DND-41 (cell line): Measurements from ENCODE around the gene BCL2L13.

Experiments used
- ATAC-seq: fragments of 200-7000 bp; cut with Tn5 transposase; 3 replicates; pipeline ENCODE4 v1.9.1; 2021; ENCODE audit warnings: low read depth; ENCODE audit not compliant: insufficient read depth
- DNase-seq: peaks from one replicate; pipeline ENCODE4 v3.0.0-alpha.2; 2020
- H2AFZ ChIP-seq: 2 replicates; pipeline ENCODE4 v1.6.0; 2012; ENCODE audit warnings: low read depth, low read length
- H3K27ac ChIP-seq: 2 replicates; pipeline ENCODE4 v1.5.1; 2012; ENCODE audit warnings: low read length, inconsistent platforms
- H3K27me3 ChIP-seq: fragments of 200-600 bp; sonication (generic); 2 replicates; pipeline ENCODE4 v1.6.0; 2012; ENCODE audit warnings: low read length, mild to moderate bottlenecking, inconsistent platforms; ENCODE audit not compliant: insufficient read depth, poor library complexity
- H3K36me3 ChIP-seq: 2 replicates; pipeline ENCODE4 v1.5.1; 2012; ENCODE audit warnings: low read length, inconsistent platforms; ENCODE audit not compliant: insufficient read depth
- H3K4me1 ChIP-seq: 2 replicates; pipeline ENCODE4 v1.5.1; 2012; ENCODE audit warnings: mild to moderate bottlenecking, low read length; ENCODE audit not compliant: insufficient read depth
- H3K4me2 ChIP-seq: 2 replicates; pipeline ENCODE4 v1.6.0; 2012; ENCODE audit warnings: mild to moderate bottlenecking, moderate library complexity, low read length, inconsistent platforms; ENCODE audit not compliant: insufficient read depth
- H3K4me3 ChIP-seq, 2 experiments: fragments of 200-600 bp in 1 of 2; shearing (Covaris generic) in 1 of 2; 2 replicates each; pipeline ENCODE4 v1.5.1; 2012 to 2016; ENCODE audit warnings: inconsistent platforms in 2 of 2, low read length in 2 of 2, mild to moderate bottlenecking in 2 of 2, low read depth in 1 of 2, moderate library complexity in 1 of 2
- H3K79me2 ChIP-seq: 2 replicates; pipeline ENCODE4 v1.6.0; 2012; ENCODE audit warnings: low read length, inconsistent platforms; ENCODE audit not compliant: insufficient read depth
- H3K9ac ChIP-seq: 2 replicates; pipeline ENCODE4 v1.6.0; 2012; ENCODE audit warnings: low read depth, mild to moderate bottlenecking, inconsistent platforms, low read length, moderate library complexity
- H3K9me3 ChIP-seq: 2 replicates; pipeline ENCODE4 v1.5.1; 2012; ENCODE audit warnings: low read length, moderate library complexity, mild to moderate bottlenecking, inconsistent platforms; ENCODE audit not compliant: insufficient read depth, severe bottlenecking
- H4K20me1 ChIP-seq: 2 replicates; pipeline ENCODE4 v1.6.0; 2012; ENCODE audit warnings: low read length; ENCODE audit not compliant: insufficient read depth
- EZH2 ChIP-seq: IDR thresholded peaks from 3 replicates; pipeline ENCODE4 v1.6.1; 2012; ENCODE audit warnings: borderline replicate concordance, low read depth, mild to moderate bottlenecking, moderate library complexity, low read length, inconsistent platforms; ENCODE audit not compliant: severe bottlenecking
- TF ChIP-seq, protein P1 (sequence below): IDR thresholded peaks from 2 replicates; pipeline ENCODE4 v1.5.1; 2012; ENCODE audit warnings: borderline replicate concordance, low read length, moderate library complexity, mild to moderate bottlenecking; ENCODE audit not compliant: poor library complexity, severe bottlenecking; ENCODE audit errors: extremely low read depth

The BCL2L13 gene

DNA sequence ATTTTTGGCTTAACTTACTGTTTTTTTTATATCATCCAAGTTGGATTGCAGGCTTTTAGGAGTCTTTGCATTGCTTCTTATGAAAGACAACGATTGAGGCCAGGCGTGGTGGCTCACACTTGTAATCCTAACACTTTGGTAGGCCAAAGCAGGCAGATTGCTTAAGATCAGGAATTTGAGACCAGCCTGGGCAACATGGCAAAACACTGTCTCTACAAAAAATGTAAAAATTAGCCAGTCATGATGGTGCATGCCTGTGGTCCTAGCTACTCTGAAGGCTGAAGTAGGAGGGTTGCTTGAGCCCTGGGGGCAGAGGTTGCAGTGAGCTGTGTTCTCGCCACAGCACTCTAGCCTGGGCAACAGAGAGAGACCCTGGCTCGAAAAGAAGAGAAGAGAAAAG, 79.2 kb downstream of the BCL2L13 start:
- H3K4me3 ChIP-seq: no peak overlapping the region
- ATAC-seq: no peak

DNA sequence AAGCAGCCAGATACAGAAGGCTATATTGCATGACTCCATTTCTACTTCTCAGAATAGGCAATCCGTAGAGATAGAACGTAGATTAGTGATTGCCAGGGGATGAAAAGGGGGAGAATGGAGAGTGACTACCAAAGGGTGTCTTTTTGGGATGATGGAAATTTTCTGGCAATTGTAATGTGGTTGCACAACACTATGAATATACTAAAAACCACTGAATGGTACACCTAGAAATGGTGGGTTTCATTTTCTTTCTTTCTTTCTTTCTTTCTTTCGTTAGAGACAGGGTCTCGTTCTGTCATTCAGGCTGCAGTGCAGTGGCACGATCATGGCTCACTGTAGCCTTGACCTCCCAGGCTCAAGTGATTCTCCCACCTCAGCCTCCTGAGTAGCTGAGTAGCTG, 81.4 kb downstream of the BCL2L13 start:
- Histone ChIP-seq H3K4me3 (no peak overlapping the region), H4K20me1 (0 out of 2 replicates have a peak, but pooled peaks cover 3% of the 10 kb centered on the region), H3K4me1 (0 out of 2 replicates have a peak, but pooled peaks cover 3% of the 10 kb centered on the region), H3K4me2 (no peak overlapping the region), H3K27ac (no peak overlapping the region), H3K9ac (no peak overlapping the region), H3K27me3 (no peaks in the 10 kb centered on the region), H3K9me3 (no peaks in the 10 kb centered on the region), H3K79me2 (peaks cover 18% of the 10 kb centered on the region; the same call in 1 of the 2 replicates), H3K36me3 (peaks cover 4% of the 10 kb centered on the region; the same call in 1 of the 2 replicates), H2AFZ (no peak overlapping the region)
- TF ChIP-seq EZH2: no peak
- TF ChIP-seq, protein P1, sequence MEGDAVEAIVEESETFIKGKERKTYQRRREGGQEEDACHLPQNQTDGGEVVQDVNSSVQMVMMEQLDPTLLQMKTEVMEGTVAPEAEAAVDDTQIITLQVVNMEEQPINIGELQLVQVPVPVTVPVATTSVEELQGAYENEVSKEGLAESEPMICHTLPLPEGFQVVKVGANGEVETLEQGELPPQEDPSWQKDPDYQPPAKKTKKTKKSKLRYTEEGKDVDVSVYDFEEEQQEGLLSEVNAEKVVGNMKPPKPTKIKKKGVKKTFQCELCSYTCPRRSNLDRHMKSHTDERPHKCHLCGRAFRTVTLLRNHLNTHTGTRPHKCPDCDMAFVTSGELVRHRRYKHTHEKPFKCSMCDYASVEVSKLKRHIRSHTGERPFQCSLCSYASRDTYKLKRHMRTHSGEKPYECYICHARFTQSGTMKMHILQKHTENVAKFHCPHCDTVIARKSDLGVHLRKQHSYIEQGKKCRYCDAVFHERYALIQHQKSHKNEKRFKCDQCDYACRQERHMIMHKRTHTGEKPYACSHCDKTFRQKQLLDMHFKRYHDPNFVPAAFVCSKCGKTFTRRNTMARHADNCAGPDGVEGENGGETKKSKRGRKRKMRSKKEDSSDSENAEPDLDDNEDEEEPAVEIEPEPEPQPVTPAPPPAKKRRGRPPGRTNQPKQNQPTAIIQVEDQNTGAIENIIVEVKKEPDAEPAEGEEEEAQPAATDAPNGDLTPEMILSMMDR: no peak
- no peak for DNase-seq
- ATAC-seq: no peak

More for the DNA sequence above, 79.2 kb downstream of the BCL2L13 start:
- Histone ChIP-seq H3K27me3 (no peaks in the 10 kb centered on the region), H3K4me1 (no peaks in the 10 kb centered on the region), H3K36me3 (no peaks in the 10 kb centered on the region), H3K79me2 (peaks cover 10% of the 10 kb centered on the region), H3K9ac (no peak overlapping the region), H2AFZ (no peak overlapping the region), H3K4me2 (no peak overlapping the region), H3K27ac (no peak overlapping the region), H4K20me1 (no peaks in the 10 kb centered on the region), H3K9me3 (no peaks in the 10 kb centered on the region)
- TF ChIP-seq, protein P1: no peak
- no peak for TF ChIP-seq EZH2
- no peak for DNase-seq

DNA sequence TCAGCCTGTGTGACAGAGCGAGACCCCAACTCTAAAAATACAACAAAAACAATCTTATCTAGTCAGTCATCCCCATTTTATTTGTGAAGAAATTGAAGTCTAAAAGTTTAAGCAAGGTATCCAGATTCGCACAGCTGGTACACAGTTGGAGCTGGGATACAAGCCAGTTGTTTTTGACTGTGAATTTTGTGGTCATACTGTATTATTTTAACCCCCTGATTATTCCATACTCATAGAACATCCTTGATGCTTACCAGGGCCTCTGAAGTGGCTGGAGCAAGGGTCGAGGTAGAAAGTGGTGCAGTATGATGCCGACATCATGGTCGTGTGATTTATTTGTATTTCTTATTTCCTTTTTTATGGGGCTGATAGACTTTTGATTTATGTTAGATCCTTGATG, 85.7 kb downstream of the BCL2L13 start:
- Histone ChIP-seq H3K36me3 (peaks cover 20% of the 10 kb centered on the region), H4K20me1 (peaks cover 9% of the 10 kb centered on the region; the same call in 1 of the 2 replicates), H2AFZ (no peak overlapping the region), H3K4me1 (peaks cover 30% of the 10 kb centered on the region), H3K9me3 (no peaks in the 10 kb centered on the region), H3K27me3 (no peaks in the 10 kb centered on the region), H3K27ac (no peak overlapping the region), H3K4me3 (no peak overlapping the region), H3K4me2 (no peak overlapping the region), H3K9ac (no peak overlapping the region), H3K79me2 (peaks cover 22% of the 10 kb centered on the region; the same call in 1 of the 2 replicates)
- DNase-seq (no peak), ATAC-seq (no peak)
- TF ChIP-seq EZH2: no peak
- TF ChIP-seq, protein P1: no peak
